HG02642 (cell line): Measurements from ENCODE around the gene KCNT2.

Source experiments
- ATAC-seq: cut with Tn5 transposase; IDR thresholded peaks from one replicate; pipeline ENCODE4 v1.9.1; 2021; ENCODE audit warnings: mild to moderate bottlenecking; ENCODE audit not compliant: unreplicated experiment, poor library complexity

The KCNT2 gene

GRCh38 chr1:196461521-196461920, 146.7 kb downstream of the KCNT2 start:
- no peak for ATAC-seq

GRCh38 chr1:196459383-196459782, 148.9 kb downstream of the KCNT2 start:
- ATAC-seq = no peak

GRCh38 chr1:196454792-196455191, 153.4 kb downstream of the KCNT2 start:
- ATAC-seq = no peak

DNA sequence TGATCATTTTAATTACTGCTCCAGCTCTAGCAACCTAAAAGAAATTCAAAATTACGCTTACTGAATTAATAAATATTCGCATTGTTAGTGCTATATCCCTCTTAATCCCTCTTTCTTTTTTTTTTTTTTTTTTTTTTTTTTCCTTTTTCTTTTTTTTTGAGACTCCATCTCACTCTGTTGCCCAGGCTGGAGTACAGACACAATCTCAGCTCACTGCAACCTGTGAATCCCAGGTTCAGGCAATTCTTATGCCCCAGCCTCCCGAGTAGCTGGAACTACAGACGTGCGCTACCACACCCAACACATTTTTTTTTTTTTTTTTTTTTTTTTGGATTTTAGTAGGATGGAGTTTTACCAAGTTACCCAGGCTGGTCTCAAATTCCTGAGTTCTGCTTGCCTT, 157.1 kb downstream of the KCNT2 start:
- no peak for ATAC-seq

- no peak for ATAC-seq
Observed at GRCh38 chr1:196450143-196451095, 157.8 kb downstream of the KCNT2 start.

DNA sequence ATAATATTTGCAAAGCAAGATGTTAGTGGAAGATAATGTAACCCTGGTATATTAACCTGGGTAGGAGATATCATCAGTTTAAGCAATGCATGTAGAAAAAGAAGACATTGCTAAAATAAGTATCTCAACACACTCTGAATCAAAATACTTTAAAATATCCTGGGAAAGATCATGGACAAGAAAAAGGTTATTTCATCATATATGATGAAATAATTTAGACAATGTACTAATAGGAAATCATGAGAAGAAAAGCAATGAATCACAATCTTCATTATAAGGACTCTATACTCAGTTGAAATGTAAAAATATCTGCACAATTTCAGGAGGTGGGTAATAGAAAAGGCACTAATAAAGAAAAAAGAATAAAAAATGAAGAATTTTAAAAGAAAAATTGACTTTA, 158.8 kb downstream of the KCNT2 start:
- no peak for ATAC-seq

DNA sequence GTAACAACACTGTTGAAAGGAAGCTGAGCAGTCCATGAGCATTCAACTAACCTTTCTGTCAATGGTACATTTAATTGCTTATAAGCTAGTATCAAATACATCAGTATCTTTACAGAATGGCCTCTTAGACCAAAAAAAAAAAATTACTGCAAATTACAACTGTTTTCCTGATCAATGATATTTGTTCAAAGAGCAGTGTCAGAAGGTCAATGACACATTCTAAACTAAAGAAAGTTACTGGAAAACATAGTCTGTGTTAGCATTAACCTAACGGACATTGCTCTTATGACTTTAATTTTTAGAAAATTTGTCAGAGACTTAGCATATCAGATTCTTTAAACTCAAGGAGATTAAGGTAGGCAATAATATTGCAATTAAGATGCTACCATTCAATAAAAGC, 162.5 kb downstream of the KCNT2 start:
- no peak for ATAC-seq

GRCh38 chr1:196444634-196445033, 163.6 kb downstream of the KCNT2 start:
- no peak for ATAC-seq

- ATAC-seq = no peak
Observed at GRCh38 chr1:196442366-196442765, 165.9 kb downstream of the KCNT2 start.

DNA sequence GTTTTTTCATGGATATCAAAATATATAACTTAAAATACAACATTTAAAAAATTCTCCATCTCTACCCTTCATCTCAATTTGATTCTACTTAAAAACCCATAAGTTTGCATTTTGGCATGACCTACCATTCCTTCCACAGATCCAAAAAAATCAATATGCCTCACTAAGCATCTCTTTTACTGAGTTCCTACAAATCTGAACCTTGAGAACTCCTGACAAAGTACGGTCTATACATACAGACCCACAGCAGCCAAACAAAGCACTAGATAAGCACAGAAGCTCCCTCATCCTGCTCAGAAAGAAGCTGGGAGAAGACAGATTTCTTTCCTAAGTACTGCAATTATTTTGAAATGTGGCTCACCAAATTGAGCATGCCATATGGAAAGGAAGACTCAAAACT, 167.5 kb downstream of the KCNT2 start:
- ATAC-seq = no peak

DNA sequence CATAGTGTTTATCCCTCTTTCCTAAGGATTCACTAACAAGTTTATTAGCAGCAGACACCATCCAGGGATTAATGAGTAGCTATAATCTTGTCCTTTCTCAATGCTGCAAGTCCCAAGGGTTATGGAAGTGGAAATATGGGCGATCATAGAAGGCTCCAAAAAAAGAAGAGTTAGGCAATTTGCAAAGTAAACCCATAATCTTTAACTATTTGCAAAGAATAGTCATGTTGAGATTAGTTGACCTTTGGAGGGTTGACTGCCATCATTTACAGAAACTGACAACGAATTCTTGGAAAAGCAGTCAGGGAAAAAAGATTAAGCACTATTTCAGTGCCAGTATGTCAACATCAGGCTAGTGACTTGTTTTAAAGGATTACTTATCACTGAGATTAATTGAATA, 169.9 kb downstream of the KCNT2 start:
- no peak for ATAC-seq

GRCh38 chr1:196437671-196438070, 170.6 kb downstream of the KCNT2 start:
- no peak for ATAC-seq

DNA sequence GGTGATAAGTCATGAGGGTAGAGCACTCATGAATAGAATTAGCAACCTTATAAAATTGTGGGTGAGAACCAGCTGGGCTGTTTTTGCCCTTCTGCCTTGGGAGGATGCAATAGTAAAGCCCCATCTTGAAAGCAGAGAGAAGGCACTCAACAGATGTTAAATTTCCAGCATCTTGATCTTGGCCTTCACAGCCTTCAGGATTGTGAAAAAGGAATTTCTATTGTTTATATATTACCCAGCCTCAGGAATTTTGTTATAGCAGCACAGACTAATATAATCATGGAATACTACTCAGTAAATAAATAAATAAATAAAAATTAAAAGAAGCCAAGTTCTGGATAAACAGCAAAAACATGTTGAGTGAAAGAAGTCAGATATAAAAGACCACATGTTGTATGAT, 175.2 kb downstream of the KCNT2 start:
- no peak for ATAC-seq

GRCh38 chr1:196427976-196428734, 180.1 kb downstream of the KCNT2 start:
- no peak for ATAC-seq

- no peak for ATAC-seq
Observed at GRCh38 chr1:196425513-196425912, 182.7 kb downstream of the KCNT2 start.

DNA sequence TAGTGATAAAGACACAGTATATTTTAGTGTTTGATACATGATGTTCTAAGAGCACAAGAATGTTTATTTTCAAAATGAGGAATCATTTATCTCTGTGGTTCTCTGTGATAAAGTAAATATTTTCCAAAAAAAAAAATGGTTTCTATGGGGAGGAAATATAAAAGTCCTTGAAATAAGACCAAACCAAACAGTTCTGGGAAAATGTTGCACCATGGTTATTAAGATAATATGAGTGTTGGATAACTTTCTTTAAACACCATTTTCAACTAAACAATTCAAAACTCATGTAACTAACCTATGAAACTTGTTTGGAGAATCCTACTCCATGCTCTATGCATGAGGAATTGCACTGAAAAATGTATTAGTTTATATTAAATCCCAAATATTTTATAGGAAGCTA, 184.6 kb downstream of the KCNT2 start:
- no peak for ATAC-seq

DNA sequence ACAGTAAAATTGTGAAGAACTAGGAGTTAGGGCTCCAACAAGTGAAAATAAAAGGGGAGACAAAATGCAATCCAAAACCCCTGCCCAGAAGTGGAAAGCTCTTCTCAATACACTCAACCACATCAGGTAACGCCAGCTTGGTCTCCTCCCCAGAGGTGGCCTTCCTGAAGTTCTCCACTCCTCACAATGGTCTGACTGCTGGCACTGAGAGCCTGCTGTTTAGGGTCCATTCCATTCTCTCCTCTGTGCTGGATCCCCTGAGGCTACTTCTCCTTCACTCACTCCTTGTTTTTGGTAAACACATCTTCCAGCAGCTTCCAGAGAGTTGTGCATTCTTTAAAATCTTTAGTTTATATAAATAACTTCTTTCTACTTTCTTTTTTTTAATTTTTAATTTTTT, 189.5 kb downstream of the KCNT2 start:
- ATAC-seq = no peak

GRCh38 chr1:196415978-196416377, 192.3 kb downstream of the KCNT2 start:
- ATAC-seq = no peak

GRCh38 chr1:196412326-196412725, 195.9 kb downstream of the KCNT2 start:
- ATAC-seq = no peak

- ATAC-seq = no peak
Observed at GRCh38 chr1:196410768-196411167, 197.5 kb downstream of the KCNT2 start.

- no peak for ATAC-seq
Observed at GRCh38 chr1:196409586-196409985, 198.7 kb downstream of the KCNT2 start.
